Panc1 (cell line): ENCODE data around the gene SLIT3.

Experiments
- CTCF ChIP-seq: fragments of 450-650 bp; IDR thresholded peaks from 2 replicates; pipeline ENCODE4 v1.5.1; 2017; ENCODE audit warnings: mild to moderate bottlenecking
- POLR2AphosphoS5 ChIP-seq: IDR thresholded peaks from 2 replicates; pipeline ENCODE4 v1.6.1; 2012; ENCODE audit warnings: mild to moderate bottlenecking, low read depth, low read length, moderate library complexity
- REST ChIP-seq, 2 experiments: IDR thresholded peaks; 2 replicates each; pipeline ENCODE4 v1.6.1; 2011 to 2012; ENCODE audit warnings: low read depth in 2 of 2, control low read depth in 1 of 2, low read length in 1 of 2, mild to moderate bottlenecking in 1 of 2, moderate library complexity in 1 of 2; ENCODE audit not compliant: insufficient read depth in 1 of 2
- SIN3A ChIP-seq: IDR thresholded peaks from 2 replicates; pipeline ENCODE4 v1.6.1; 2012; ENCODE audit warnings: low read depth, mild to moderate bottlenecking, low read length, moderate library complexity, borderline replicate concordance; ENCODE audit not compliant: insufficient read depth
- TCF7L2 ChIP-seq: IDR thresholded peaks from 2 replicates; pipeline ENCODE4 v1.6.1; 2011; ENCODE audit warnings: mild to moderate bottlenecking, low read depth, low read length, inconsistent platforms

GRCh38 chr5:169202969-169203368, 98.0 kb downstream of the SLIT3 start:
- TF ChIP-seq CTCF, result no peak
- TF ChIP-seq SIN3A, result no peak
- no peak for TF ChIP-seq REST (IDR thresholded peaks at IDR 0.05; ENCODE audit: insufficient read depth in 1 of 2, low read depth in 2 of 2, low read length in 1 of 2)
- TF ChIP-seq POLR2AphosphoS5, result no peak
- no peak for TF ChIP-seq TCF7L2
